Central memory CD4-positive, alpha-beta T cell (primary cell): ENCODE data around the gene ARFRP1.

Source experiments
- DNase-seq: peaks from one replicate; pipeline ENCODE4 v3.0.0; 2022

Gene ARFRP1

GRCh38 chr20:63690003-63690897 is 17.5 kb downstream of the ARFRP1 start:
- no peak for DNase-seq

GRCh38 chr20:63689046-63690002 is 18.5 kb downstream of the ARFRP1 start:
- DNase-seq, result no peak

GRCh38 chr20:63688228-63689045 is 19.3 kb downstream of the ARFRP1 start:
- DNase-seq, result no peak

- DNase-seq, result no peak
Measured at GRCh38 chr20:63687419-63688178, 20.2 kb downstream of the ARFRP1 start.

GRCh38 chr20:63686492-63687321 is 21.1 kb downstream of the ARFRP1 start:
- no peak for DNase-seq

GRCh38 chr20:63686094-63686491 is 21.7 kb downstream of the ARFRP1 start:
- DNase-seq, result no peak

GRCh38 chr20:63685269-63686026 is 22.3 kb downstream of the ARFRP1 start:
- no peak for DNase-seq

GRCh38 chr20:63682384-63683139 is 25.2 kb downstream of the ARFRP1 start:
- DNase-seq, result no peak

GRCh38 chr20:63681609-63682142 is 26.1 kb downstream of the ARFRP1 start:
- DNase-seq, result no peak

- DNase-seq, result no peak
Measured at GRCh38 chr20:63680857-63681608, 26.7 kb downstream of the ARFRP1 start.

- no peak for DNase-seq
Measured at GRCh38 chr20:63680427-63680826, 27.3 kb downstream of the ARFRP1 start.

GRCh38 chr20:63679799-63680305 is 27.9 kb downstream of the ARFRP1 start:
- DNase-seq, result no peak

GRCh38 chr20:63678667-63679465 is 28.9 kb downstream of the ARFRP1 start:
- DNase-seq, result no peak

GRCh38 chr20:63678071-63678470 is 29.7 kb downstream of the ARFRP1 start:
- no peak for DNase-seq

GRCh38 chr20:63675681-63676368 is 32.0 kb downstream of the ARFRP1 start:
- no peak for DNase-seq

- no peak for DNase-seq
Measured at GRCh38 chr20:63673951-63674350, 33.8 kb downstream of the ARFRP1 start.

- no peak for DNase-seq
Measured at GRCh38 chr20:63672666-63673065, 35.1 kb downstream of the ARFRP1 start.
